Testis (tissue), 2 donors: ENCODE data around the gene CACNA2D3.

Source experiments
- CTCF ChIP-seq, 3 experiments: fragments of 450-650 bp in 2 of 3; fragments of 200-600 bp in 1 of 3; sonication (generic) in 1 of 3; IDR thresholded peaks; one replicate each; pipeline ENCODE4 v1.5.1; 2016 to 2019; ENCODE audit warnings: antibody characterized with exemption in 3 of 3, mild to moderate bottlenecking in 2 of 3, moderate library complexity in 1 of 3
- POLR2A ChIP-seq: fragments of 450-650 bp; IDR thresholded peaks from one replicate; pipeline ENCODE4 v1.6.1; 2017; ENCODE audit warnings: antibody characterized with exemption, mild to moderate bottlenecking, moderate library complexity

- TF ChIP-seq CTCF (IDR thresholded peaks at IDR 0.05): no peak
- no peak for TF ChIP-seq POLR2A
Observed at GRCh38 chr3:54764911-54765310, 642.6 kb downstream of the CACNA2D3 start.
